Skeletal muscle satellite cell (primary cell): Measurements from ENCODE around the gene MED25.

Source experiments
- H3K27me3 ChIP-seq: 2 replicates; pipeline ENCODE4 v1.7.0; 2013; ENCODE audit warnings: low read length; ENCODE audit not compliant: control insufficient read depth, insufficient read depth
- H3K36me3 ChIP-seq: 2 replicates; pipeline ENCODE4 v1.7.0; 2013; ENCODE audit warnings: mild to moderate bottlenecking, control low read depth, low read length; ENCODE audit not compliant: insufficient read depth
- H3K4me1 ChIP-seq: 2 replicates; pipeline ENCODE4 v1.7.0; 2013; ENCODE audit warnings: low read length; ENCODE audit not compliant: control insufficient read depth, insufficient read depth
- H3K4me2 ChIP-seq: 2 replicates; pipeline ENCODE4 v1.7.0; 2013; ENCODE audit warnings: mild to moderate bottlenecking, low read length
- H3K4me3 ChIP-seq: 2 replicates; pipeline ENCODE4 v1.7.0; 2013; ENCODE audit warnings: low read length
- H3K9ac ChIP-seq: 2 replicates; pipeline ENCODE4 v1.7.0; 2013; ENCODE audit warnings: mild to moderate bottlenecking, low read depth, low read length, moderate library complexity
- H3K9me3 ChIP-seq: replicated peaks from 2 replicates; pipeline ENCODE4 v1.7.0; 2013; ENCODE audit warnings: mild to moderate bottlenecking, control low read depth, low read length

Gene MED25

GRCh38 chr19:49872245-49873128 lies 54.4 kb downstream of the MED25 start:
- Histone ChIP-seq H3K4me2 (no peak overlapping the region), H3K9ac (no peak overlapping the region), H3K27me3 (no peaks in the 10 kb centered on the region), H3K36me3 (peaks cover 8% of the 10 kb centered on the region), H3K9me3 (no peaks in the 10 kb centered on the region), H3K4me1 (peaks cover 35% of the 10 kb centered on the region), H3K4me3 (no peak overlapping the region)

- Histone ChIP-seq H3K36me3 (peaks cover 8% of the 10 kb centered on the region), H3K4me2 (no peak overlapping the region), H3K4me3 (no peak overlapping the region), H3K4me1 (peaks cover 34% of the 10 kb centered on the region), H3K9me3 (no peaks in the 10 kb centered on the region), H3K27me3 (no peaks in the 10 kb centered on the region), H3K9ac (no peak overlapping the region)
Measured at GRCh38 chr19:49873129-49873521, 55.0 kb downstream of the MED25 start.

DNA sequence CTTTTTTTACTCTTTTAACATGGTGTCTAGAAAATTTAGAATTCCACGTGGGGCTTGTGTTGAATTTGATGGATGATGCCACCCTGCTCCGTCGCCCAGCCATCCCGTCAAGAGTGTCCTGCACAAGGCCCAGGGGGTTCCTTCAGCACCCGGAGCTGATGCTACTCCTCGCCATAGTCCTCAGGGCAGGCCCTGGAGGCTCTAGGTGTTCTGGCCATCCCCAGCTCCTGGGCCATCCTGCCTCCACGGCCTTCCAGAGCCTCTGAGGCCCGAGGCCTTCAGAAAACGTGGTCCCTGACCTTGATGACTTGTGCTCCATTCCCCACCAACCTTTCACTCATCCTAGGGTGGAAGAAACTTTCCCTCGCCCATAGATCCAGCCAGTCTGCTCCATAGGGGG lies 55.7 kb downstream of the MED25 start:
- H3K36me3 ChIP-seq = peaks cover 8% of the 10 kb centered on the region
- H3K4me3 ChIP-seq = no peak overlapping the region
- H3K9me3 ChIP-seq = no peaks in the 10 kb centered on the region
- H3K4me2 ChIP-seq = no peak overlapping the region
- peaks cover 38% of the 10 kb centered on the region for H3K4me1 ChIP-seq
- H3K9ac ChIP-seq = no peak overlapping the region
- no peaks in the 10 kb centered on the region for H3K27me3 ChIP-seq

DNA sequence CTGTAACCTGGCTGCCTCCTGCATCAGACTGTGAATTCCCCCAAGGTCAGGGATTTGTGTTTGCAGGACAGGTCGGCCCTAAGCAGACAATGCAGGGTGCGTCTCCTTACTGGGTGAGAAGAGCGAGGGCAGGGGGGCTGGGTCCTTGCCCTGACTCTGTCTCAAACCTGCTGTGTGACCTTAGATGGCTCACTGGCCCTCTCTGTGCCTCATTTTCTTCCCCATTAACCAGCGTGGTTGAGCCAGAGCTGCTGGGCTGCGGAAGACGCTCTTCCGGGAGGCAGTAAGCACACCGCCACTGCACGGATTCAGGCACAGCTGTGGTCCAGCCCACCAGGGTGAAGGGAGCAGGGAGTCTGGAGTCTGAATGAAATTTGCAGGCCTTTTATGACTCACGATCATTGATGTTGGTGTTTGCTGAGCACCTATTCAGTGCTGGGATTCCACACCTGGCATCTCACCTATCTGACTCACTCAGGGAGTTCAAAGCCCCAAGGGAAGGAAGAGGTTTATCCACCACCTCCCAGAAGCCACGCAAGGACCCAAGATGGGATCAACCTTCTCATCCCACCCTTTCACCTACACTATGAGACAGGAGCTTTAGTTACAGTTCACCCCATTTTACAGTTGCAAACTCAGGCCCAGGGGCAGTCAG lies 56.5 kb downstream of the MED25 start:
- H3K4me1 ChIP-seq = peaks cover 34% of the 10 kb centered on the region
- peak overlapping the region; percentile 99 for H3K9ac ChIP-seq
- H3K4me3 ChIP-seq = peak overlapping the region; percentile 96
- H3K9me3 ChIP-seq = no peaks in the 10 kb centered on the region
- H3K36me3 ChIP-seq = peaks cover 8% of the 10 kb centered on the region
- peak overlapping the region; percentile 98 for H3K4me2 ChIP-seq
- no peaks in the 10 kb centered on the region for H3K27me3 ChIP-seq

GRCh38 chr19:49875177-49875576 lies 57.1 kb downstream of the MED25 start:
- peaks cover 10% of the 10 kb centered on the region for H3K36me3 ChIP-seq
- H3K4me3 ChIP-seq = peak overlapping the region; percentile 96
- H3K9me3 ChIP-seq = no peaks in the 10 kb centered on the region
- peaks cover 30% of the 10 kb centered on the region for H3K4me1 ChIP-seq
- peak overlapping the region; percentile 98 for H3K4me2 ChIP-seq
- H3K27me3 ChIP-seq = no peaks in the 10 kb centered on the region
- H3K9ac ChIP-seq = peak overlapping the region; percentile 99

DNA sequence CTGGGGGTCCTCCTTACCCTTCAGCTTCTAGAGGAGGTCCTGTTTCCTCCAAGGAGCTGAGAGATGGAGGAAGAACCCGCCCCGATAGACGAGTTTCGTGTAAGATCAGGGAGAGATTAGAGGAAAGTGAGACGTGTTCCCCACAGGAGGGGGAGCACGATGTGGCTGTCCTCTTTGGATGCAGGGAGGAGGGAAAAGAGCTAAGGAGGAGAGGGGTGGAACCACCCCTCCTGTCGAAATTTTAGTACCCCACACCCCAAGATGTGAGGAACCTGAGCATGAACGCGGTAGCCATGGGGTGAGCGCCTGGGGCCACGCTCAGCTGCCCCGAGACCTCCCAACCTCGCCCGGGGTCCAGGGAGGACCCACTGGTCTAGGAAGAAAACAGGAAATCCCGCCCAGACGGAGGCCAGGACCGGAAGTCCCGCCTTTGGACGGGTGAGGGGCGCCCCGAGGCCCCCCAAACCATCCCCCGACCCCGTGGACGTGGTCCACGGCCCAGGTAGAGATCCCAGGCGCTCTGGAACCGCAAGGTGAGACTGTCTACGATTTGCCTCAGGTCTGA lies 57.9 kb downstream of the MED25 start:
- H3K27me3 ChIP-seq = no peaks in the 10 kb centered on the region
- peak overlapping the region; percentile 96 for H3K4me3 ChIP-seq
- peaks cover 15% of the 10 kb centered on the region for H3K36me3 ChIP-seq
- H3K9me3 ChIP-seq = no peaks in the 10 kb centered on the region
- peaks cover 23% of the 10 kb centered on the region for H3K4me1 ChIP-seq
- H3K9ac ChIP-seq = peak overlapping the region; percentile 99
- H3K4me2 ChIP-seq = peak overlapping the region; percentile 98

GRCh38 chr19:49876422-49877019 lies 58.4 kb downstream of the MED25 start:
- Histone ChIP-seq H3K4me3 (peak overlapping the region; percentile 96), H3K36me3 (peaks cover 16% of the 10 kb centered on the region), H3K4me1 (peaks cover 23% of the 10 kb centered on the region), H3K4me2 (peak overlapping the region; percentile 98), H3K9ac (peak overlapping the region; percentile 99), H3K9me3 (no peaks in the 10 kb centered on the region), H3K27me3 (no peaks in the 10 kb centered on the region)

GRCh38 chr19:49877020-49877878 lies 59.2 kb downstream of the MED25 start, which contains the start of the genes AKT1S1 and TBC1D17:
AKT1S1 (minus strand) TSS chr19:49877355; CDS start chr19:49873295, 4,060 bp downstream.
TBC1D17 (plus strand) TSS chr19:49877702; CDS start chr19:49877724, 22 bp downstream.
- H3K27me3 ChIP-seq = no peaks in the 10 kb centered on the region
- H3K9ac ChIP-seq = peak within 1 kb of the TSS; percentile 99
- peak within 1 kb of the TSS; percentile 96 for H3K4me3 ChIP-seq
- H3K36me3 ChIP-seq = peaks cover 23% of the 10 kb centered on the region
- H3K4me2 ChIP-seq = peak within 1 kb of the TSS; percentile 98
- H3K4me1 ChIP-seq = peaks cover 19% of the 10 kb centered on the region
- no peaks in the 10 kb centered on the region for H3K9me3 ChIP-seq

DNA sequence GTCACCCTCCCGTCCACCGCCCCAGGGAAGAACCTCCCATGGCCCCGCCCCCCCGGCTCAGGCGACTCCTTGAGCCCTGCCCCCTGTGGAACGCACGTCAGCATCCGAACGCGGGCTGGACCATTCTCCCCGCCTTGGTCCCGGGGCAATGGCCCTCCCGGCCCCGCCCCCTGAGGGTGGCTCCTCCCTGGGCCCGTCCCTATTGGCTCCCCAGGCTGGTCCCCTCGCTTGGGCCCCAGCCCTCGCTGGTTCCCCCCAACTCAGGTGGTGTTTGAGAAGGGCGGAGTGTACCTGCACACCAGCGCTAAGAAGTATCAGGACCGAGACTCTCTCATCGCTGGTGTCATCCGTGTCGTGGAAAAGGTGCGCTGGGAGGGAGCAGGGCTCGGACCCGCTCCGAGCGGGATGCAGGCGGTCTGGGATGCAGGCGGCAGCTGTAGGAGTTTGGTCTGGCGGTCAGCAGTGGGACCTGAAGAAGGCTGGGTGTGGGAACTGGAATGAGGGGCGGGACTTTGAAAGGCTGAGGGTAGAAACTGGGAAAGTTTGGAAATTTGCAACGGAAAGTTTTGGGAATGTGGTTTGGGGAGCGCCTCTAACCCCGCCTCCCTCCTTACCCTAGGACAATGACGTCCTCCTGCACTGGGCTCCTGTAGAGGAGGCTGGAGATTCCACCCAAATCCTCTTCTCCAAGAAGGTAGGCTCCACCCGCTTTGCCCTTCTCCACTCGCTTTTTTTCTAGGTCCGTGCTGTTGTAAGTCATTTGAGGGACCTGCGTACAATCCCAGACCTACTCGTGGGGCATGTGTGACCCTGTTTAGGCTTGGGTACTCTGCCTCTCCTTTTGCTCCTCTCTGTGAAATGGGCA lies 60.0 kb downstream of the MED25 start:
- Histone ChIP-seq H3K36me3 (peaks cover 32% of the 10 kb centered on the region), H3K4me3 (peak overlapping the region; percentile 96)

DNA sequence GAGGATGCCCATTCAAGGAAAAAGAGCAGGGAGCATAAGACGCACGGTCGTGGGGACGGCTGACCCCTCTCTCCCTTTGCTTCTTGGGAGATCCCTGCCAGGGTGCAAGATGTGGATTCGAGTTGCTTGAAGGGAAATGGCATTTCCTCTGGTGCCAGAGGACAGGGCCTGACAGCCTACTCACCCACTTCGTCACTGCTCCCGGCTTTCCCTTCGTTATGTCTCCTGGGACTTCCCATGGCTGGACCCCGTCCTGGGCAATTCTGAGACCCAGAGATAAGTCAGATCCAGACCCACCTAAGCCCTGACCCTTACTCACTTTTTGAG lies 60.6 kb downstream of the MED25 start:
- Histone ChIP-seq H3K4me3 (peak overlapping the region; percentile 96), H3K27me3 (no peaks in the 10 kb centered on the region), H3K4me1 (peaks cover 19% of the 10 kb centered on the region), H3K36me3 (peaks cover 37% of the 10 kb centered on the region), H3K4me2 (peak overlapping the region; percentile 86), H3K9me3 (peaks cover 7% of the 10 kb centered on the region), H3K9ac (peak overlapping the region; percentile 99)

More for the DNA sequence above, 60.0 kb downstream of the MED25 start:
- Histone ChIP-seq H3K4me2 (peak overlapping the region; percentile 86), H3K4me1 (peaks cover 19% of the 10 kb centered on the region), H3K27me3 (no peaks in the 10 kb centered on the region), H3K9me3 (peaks cover 6% of the 10 kb centered on the region), H3K9ac (peak overlapping the region; percentile 99)
